Posterior vena cava (tissue), 2 donors: ENCODE data around the gene CCDC9B. TPM values are rescaled to one million over a fixed set of nuclear protein-coding genes. Genes with fewer than 3 reads are reported as not detected.

Experiments used
- DNase-seq: peaks from one replicate; pipeline ENCODE4 v3.0.0-alpha.2; 2020; ENCODE audit warnings: low spot score
- intact Hi-C, 2 donors: fragments of 100-400 bp; cut with DNase I; formaldehyde crosslinking; loops; one replicate each; pipeline versions ENCODE4 v1.14.1 to v1.14.2; 2022 to 2023
- total RNA-seq, 2 donors: library from RNA; stranded (reverse); fragmentation: NEBNext Ultra II Directional; extraction: Animal tissue kit (Norgen Biotek cat#: 25700); gene quantifications; one replicate each; pipeline ENCODE4 v1.2.1, GENCODE V29; 2021
- donor health status: DM: yes; HTN: yes; CAD: no.
- donor health status: DM: yes; HTN: yes; CAD: no.

The CCDC9B gene
- total RNA-seq, 2 donors from 2014 or later: 29.2 to 31.2 TPM

- intact Hi-C loops: no loop called here
These were observed 57.0 kb downstream of the CCDC9B start for GRCh38 chr15:40283615-40284300.

DNA sequence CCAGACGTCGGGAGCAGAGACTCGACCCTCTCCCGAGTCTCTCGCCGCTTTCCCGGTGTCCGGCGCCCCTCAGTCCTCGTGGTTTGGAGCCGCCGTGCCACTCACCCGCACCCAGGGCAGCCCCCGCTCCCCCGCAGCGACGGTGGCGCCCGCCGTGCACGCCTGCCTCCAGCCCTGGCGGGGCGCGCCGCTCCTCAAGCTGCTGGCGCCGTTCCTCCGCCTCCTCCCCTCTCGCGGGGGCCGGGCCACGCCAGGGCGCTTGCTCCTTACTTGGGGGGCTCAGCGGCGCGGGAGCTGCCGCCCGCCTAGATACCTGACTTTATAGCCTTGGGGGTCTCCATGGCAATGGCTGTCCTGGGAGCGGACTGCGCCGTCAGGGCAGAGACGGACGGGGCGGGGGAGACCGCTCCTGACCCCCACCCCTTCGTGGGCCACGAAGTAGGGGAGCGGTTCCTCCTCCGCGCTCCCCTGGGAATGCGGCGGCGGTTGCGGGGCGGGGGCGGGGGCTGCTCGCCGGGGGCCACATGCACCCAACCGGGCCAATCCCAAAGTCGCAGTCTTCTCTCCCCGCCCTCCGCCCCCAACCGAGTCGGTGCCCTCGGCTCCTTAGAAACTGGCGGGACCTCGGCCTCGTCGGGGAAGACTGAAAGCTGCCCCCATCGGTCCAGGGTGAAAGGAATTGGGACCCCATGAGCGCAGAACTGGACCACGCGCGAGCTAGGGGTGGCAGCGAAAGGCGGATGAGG lies 57.7 kb downstream of the CCDC9B start, which contains the start of gene ANKRD63:
ANKRD63 (minus strand) TSS at position 196 of the 746 bp plus-strand sequence. CDS start 478 bp downstream, outside the sequence.
- no peak for DNase-seq

More at GRCh38 chr15:40283615-40284300, 57.0 kb downstream of the CCDC9B start:
- DNase-seq: no peak

DNA sequence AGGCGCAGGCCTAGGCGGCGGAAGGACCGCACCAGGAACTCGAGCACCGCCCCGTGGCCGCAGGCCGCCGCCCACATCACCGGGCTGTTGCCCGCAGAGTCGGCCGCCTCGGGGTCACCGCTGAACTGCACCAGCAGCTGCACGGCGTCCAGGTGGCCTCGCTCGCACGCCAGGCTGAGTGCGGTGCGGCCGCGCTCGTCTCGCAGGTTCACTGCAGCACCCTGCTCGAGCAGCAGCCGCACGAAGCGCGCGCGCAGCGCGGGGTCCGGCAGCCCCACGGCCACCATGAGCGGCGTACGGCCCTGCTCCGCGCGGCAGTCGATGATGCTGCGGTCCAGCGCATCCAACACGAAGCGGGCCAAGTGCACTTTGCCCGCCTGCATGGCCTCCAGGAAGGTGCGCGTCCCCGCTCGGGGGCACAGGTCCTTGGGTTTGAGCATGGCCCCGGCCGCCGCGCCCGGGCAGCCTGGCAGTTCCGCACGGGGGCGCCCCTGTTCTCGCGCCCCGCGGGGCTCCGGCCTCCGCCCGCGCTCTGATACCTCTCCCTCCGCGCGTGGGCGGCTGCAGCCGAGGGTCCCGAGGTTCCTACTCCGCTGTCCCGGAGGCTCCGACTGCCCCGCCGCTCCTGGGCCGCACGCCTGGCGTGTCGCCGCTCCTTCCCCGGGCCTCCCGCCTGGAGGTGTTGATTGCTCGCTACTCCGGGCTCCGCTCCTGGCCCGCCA lies 58.4 kb downstream of the CCDC9B start:
- intact Hi-C loops: no loop called here
- no peak for DNase-seq

More for the DNA sequence above, 57.7 kb downstream of the CCDC9B start, which contains the start of gene ANKRD63:
- intact Hi-C loops: no loop called here

DNA sequence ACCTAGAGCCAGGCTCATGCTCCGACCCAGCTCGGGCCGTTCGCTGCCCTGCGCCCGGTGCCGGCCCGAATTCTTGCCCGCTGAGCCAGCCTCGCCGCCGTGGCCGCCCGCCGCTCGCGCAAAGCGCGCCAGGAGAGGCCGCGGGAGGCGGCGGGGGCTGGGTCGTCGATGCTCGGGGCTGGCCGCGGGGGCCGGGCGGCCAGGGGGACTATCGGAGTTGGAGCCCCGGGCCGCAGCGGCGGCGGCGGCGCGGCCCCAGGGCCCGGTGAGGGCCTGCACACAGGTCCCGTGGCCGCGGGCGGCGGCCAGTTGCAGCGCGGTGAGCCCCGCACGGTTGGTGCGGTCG lies 59.0 kb downstream of the CCDC9B start:
- intact Hi-C loops: loop anchor here in 1 of 2 donors (2.0 kb wide), 1 partner anchor 139 kb away; no protein-coding TSS in a partner anchor
- no peak for DNase-seq

Other genes with a start within 250 kb of the CCDC9B start
- 1 to 10 TPM; 3.0 to 5.0 TPM for gene BMF, start 232.1 kb downstream of the CCDC9B start, total RNA-seq
- 1 to 10 TPM in 1 of 2 donors, under 1 TPM in 1; 0.86 to 1.2 TPM for gene BUB1B, start 179.9 kb downstream of the CCDC9B start, total RNA-seq
- gene PAK6, start 101.9 kb downstream of the CCDC9B start, total RNA-seq: under 1 TPM; 0.37 to 0.38 TPM
- not detected for gene ANKRD63, start 57.9 kb downstream of the CCDC9B start, total RNA-seq
- 10 to 100 TPM; 20.8 to 29.0 TPM for gene PLCB2, start 33.0 kb downstream of the CCDC9B start, total RNA-seq
- 10 to 100 TPM; 25.3 to 27.1 TPM for gene INAFM2, start 17.2 kb downstream of the CCDC9B start, total RNA-seq
- not detected for gene PHGR1, start 10.1 kb upstream of the CCDC9B start, total RNA-seq
- gene DISP2, start 17.3 kb upstream of the CCDC9B start, total RNA-seq: under 1 TPM; 0.05 to 0.32 TPM
- gene KNSTRN, start 41.8 kb upstream of the CCDC9B start, total RNA-seq: 1 to 10 TPM; 5.4 to 8.4 TPM
- gene IVD, start 64.9 kb upstream of the CCDC9B start, total RNA-seq: 10 to 100 TPM; 24.3 to 38.9 TPM
- gene BAHD1, start 100.0 kb upstream of the CCDC9B start, total RNA-seq: 10 to 100 TPM; 11.9 to 13.8 TPM
- gene CHST14, start 130.0 kb upstream of the CCDC9B start, total RNA-seq: 10 to 100 TPM; 11.8 to 15.8 TPM
- gene CCDC32, start 224.1 kb upstream of the CCDC9B start, total RNA-seq: 10 to 100 TPM; 27.0 to 31.1 TPM
- 1 to 10 TPM; 5.0 to 6.8 TPM for gene RPUSD2, start 228.4 kb upstream of the CCDC9B start, total RNA-seq